Hematopoietic multipotent progenitor cell treated with erythropoietin and hydrocortisone succinate and interleukin-3 and kit ligand, for 8 days (in vitro differentiated cells): ENCODE measurements around the gene LGR4.
A peak's percentile ranks its signal among the peaks of the same experiment; 100 is the strongest.

ENCODE experiments used
- DNase-seq: peaks from one replicate; pipeline ENCODE4 v3.0.0-alpha.2; 2015

Gene LGR4

DNA sequence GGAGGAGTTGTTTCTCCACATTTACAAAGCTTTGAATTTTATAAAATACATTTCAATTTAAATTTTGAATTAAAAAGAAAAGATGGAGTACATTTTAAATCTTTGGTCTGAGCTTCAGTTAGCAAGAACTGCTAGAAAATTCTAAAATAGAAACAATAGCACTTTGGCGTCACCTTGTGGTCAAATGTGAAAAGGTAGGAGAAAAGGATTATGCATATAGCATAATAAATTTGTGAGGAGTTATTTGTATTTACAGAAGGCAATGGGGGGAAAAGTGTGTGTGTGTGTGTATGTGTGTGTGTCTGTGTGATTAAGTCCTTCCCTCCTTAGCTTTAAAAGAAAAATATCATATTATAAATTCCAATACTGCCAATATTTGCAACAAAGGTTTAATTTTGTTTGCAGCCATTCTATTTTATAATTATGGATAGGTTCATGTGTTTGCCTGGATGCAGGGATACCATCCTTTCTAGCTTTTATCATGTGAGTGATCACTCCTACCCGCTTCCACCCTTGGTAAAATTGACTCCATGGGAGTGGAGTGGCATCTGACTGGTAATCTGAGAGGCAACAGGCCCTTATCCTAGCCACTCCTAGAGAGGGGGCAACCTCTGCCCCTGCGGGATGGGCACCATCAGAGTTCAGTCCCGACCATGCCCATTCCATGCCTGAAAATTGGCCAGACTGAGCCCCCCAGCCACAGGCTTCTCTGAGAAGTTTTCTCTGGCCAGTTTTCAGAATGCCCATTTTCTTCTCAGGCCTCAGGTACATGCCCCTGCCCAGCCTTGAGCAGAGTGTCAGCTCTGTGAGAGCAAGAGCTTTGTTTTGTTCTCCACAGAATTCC, 13.6 kb upstream of the LGR4 start:
- DNase-seq, result peak; percentile 83

DNA sequence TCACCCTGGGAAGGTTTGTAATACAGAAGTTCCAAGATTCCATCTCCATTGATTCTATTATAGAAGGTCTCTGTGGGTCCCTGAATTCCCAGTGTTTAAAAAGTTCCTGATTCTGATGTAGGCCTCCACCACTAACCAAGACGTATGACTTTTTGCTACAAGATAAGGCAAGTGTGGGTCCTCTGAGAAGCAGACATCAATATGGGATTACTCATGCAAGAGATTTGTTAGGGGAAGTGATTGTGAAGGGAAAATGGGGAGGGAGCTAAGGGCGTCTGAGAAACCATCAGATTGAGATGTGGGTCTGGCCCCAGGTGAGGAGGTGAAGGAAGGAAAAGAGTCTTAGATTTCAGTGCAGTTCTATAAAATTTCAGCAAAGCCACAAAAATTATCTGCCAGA, 10.2 kb upstream of the LGR4 start:
- no peak for DNase-seq

DNA sequence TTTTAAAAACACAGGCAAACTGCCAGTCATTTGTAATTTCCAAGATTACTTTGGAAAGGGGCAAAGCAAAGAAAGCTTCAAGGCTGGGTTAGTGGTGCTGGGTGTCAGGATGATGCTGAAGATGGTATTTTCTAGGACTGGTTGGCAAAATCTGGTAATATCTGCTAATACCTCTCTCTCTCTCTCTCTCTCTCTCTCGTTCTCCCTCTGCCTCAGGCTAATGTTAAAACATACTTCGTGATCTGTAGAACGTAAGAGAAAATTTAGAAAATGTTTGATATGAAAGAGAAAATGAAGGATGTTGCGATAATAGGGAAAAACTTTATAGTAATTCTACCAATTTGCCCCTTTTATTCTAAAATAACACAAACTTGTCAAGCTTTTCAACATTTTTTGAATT, 9.4 kb upstream of the LGR4 start:
- DNase-seq, result no peak

DNA sequence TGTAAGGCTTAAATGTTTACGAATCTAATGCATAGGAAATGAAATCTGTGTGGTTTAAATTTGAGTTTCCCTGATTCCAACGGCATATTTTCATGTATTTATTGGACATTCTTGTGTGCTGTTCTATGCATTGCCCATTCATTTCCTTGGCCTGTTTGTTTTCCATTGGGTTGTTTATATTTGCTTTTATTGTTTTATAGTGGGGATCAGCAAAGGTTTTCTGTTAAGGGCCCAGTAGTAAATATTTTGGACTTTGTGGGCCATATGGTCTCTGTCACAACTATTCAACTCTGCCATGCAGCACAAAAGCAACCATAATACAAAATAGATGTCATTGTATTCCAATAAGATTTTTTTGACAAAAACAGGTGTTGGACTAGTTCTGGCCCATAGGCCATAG, 5.2 kb upstream of the LGR4 start:
- no peak for DNase-seq

DNA sequence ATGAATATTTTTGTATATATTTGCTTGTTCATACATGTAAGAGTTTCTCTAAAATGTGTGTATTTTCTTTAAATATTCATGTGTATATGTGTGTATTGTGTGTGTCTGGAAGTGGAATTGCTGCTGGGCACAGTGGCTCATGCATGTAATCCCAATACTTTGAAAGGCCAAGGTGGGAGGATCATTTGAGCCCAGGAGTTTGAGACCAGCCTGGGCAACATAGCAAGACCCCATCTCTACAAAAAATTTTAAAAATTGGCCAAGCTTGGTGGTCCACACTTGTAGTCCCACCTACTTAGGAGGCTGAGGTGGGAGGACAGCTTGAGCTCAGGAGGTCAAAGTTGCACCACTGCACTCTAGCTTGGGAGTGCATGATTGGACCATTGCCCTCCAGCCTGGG, 4.7 kb upstream of the LGR4 start:
- no peak for DNase-seq

DNA sequence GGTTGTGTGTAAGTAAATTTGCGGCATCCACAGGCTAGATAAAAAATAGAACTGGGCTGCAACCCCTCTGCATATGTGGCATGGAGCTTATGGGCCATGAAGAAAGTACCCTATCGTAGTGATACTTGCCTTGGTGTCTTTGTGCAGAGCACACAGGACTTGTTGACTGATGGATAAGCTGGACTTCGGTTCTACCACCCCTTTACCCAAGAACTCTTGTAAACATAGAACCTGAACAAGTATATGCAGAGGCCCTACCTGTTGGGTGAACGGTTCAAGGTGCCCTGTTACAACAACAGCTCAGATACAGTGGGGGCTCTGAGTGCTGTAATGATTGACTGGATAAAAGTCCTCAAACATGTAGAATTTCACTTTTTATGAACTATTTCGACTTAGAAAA, 3.0 kb upstream of the LGR4 start:
- no peak for DNase-seq

DNA sequence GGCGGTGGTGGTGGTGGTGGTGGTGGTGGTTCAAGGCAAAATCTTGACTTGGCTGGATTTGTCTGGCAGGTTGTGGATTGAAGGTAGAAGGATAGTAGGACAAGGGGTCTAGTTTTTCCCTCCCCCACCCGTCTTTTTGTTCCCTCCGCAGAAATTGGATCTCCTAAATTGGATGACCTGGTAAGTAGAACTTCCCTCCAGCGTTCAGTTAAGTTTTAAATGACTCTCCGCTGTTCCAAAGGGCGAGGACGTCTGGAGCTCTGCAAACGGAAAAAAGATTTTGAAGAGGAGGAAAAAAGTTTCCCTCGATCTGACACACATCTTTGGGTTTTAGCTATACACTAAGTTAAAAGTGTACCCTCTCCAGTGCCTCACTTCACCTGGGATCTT, 422 bp upstream of the LGR4 start:
- DNase-seq, result no peak

DNA sequence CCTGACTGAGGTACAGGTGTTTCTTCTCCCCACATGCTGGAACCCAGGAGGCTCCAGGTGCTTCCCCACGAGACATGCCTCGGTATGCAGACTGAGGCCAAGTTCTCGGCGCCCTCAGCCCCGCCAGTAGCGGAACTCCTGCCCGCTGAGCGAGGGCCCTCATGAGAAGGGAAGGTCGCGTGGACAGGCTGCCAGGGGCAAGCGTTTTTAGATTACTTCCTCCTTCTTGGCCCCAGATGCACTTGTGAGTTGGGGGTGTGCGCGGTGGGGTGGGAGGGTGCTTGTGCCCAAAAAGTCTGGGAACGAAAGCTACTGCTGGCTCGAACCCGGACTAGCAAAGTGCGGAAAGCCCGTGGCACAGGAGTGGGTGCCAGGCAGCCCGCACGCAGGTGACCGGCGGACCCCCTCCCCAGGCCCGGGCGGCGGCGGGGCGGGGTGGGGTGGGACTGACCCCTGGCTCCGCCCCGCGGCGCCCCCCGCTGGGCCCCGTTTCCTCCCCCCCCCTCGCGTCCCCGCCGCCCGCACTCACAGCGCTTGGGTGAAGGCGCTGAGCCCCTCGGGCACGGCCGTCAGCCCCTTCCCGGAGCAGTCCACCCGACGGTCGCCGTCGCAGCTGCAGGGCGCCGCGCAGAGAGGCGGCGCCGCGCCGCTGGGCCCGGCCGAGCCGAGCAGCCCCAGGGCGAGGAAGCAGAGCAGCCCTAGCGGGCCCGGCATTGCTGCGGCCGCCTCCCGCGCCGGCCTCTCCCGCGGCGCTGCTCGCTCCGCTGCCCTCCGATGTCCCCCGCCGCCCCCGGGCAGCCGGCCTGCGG, 797 bp downstream of the LGR4 start:
- peak; percentile 14 for DNase-seq

DNA sequence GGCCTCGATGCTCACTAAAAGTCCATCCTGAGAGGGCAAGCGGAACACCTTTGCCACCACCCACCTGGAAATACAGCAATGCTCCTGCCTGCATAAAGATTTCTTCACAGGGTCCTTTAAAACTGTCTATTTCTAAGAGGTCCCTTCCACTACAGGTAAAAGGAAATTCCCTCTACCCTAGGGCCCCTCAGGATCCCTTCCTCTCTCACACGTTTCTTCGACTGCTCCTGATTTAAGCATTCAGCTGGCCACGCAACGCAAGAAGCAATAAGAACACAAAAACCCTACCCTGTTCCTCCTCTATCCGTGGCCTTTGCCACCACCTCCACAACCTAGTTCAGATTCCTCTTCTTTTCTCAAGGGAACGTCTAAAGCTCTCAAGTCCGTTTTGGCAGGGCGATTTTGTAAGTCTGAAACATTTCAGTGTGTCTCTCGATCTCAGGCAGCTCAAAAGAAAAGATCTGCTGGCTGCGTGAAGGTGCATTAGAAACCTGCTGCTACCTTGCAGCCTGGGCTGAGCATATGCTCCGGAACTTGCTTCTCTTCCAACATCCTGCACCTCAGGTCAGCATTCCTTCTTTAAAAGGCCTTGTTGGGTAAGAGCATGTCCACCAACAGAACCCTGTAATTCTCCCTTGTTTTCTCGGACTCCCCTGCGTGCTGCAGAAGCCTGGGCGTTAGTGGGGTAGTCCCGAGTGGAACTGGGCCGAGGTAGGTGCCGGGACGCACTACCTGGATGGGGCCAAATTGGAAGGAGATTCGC, 1.6 kb downstream of the LGR4 start:
- peak; percentile 11 for DNase-seq

DNA sequence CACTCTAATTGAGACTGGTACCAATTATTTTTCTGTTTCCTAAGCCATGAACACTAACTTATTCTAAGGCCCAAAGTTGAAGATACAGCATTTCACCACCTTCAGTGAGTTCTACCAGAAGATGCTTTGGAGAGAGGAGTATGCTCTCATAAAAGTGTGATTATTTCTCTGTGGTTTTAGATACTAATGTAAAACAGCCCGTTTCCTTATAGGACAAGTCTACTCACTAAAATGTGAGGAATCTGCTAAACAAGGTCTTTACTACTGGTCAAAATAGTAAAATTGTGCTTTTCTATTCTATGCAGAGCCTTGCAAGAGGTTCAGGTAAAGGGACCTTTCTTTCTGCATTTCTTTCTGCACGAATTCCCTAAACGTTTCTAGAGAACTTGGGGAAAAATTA, 2.4 kb downstream of the LGR4 start:
- DNase-seq, result no peak

DNA sequence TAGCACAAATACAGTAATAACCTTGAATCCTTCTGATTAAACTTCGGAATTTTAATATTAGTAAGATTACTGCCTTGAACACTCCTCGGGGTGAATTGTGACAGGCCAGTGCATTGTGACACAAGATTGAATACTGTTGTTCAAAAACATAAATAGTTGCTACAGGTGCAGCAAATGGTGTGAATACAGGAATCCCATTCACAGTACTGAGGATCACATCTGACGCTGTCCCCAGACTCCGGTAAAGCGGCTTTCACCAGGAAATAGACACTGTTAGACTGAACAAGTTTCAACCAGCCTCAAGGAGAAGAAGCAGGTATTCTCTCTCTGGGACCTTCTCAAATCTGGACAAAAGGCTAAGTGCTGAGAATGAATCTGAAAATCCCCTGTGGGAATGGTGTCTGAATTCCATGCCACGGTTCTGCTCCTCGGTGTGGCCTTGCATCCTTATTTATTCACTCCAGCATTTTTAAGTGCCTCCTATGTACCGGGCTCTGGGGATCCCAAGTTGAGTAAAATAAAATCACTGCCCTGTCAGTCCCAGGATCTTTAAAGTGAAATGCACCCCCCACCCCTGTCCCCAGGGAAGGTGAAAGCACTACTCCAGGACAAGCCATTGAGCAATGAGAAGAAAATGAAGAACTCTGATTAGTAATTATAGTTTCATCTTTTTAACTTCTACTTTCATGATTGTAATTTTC, 3.4 kb downstream of the LGR4 start:
- DNase-seq, result no peak

DNA sequence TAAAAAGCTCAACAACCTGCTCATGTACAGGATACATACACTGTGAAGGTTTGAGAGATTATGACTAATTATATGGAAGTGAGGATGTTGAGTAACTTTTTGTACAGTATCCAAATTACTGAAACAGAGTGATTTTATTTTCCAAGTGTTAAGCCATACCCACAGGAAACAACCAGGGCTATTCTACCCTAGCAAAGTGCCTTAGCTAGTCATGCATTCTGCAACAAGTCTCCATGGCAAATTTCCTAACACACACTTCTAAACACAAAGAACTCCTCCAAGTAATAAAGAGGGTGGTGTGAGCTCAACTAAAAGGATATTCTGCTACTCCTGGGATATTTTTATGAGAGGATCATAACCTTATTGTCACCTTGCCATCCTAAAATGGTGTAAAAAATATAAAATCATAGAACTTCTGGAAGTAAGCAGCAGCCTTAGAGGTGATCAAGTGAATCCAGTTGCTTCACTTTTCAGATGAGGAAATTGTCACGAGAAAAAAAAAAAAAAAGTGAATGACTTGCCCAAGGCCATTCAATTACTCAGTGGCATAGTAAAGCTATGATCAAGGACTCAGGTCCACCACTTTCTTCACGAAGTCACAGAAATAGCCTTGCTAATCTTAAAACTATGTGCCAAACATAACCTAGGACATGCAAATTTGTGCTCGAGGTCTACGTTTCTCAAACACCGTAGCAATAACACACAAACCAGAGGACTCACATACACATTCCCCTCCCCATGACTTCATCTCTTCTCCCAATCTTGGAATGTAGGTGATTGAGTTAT, 4.2 kb downstream of the LGR4 start:
- DNase-seq, result no peak

DNA sequence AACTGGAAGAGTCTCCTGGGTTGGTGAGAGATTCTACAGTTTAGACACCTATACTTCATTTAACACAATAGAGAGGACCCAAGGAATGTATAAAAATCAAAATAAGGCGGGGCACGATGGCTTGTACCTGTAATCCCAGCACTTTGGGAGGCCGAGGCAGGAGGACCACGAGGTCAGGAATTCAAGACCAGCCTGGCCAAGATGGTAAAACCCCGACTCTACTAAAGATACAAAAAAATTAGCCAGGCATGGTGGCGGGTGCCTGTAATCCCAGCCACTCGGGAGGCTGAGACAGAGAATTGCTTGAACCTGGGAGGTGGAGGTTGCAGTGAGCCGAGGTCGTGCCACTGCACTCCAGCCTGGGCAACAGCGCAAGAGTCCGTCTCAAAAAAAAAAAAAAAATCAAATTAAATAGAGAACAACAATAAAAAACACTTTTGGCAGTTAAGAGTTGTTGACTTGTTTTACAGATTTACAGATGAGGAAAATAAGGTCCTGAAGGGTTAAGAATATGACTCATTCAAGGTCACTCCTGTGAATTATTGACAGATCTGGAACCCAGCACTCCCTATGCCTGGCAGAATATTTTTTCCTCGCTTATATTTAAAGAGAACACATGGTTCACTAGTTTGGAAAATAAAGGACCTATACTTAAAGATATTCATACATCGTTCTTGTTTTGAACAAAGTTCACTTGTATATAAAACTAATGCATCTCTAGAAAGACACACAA, 5.2 kb downstream of the LGR4 start:
- no peak for DNase-seq

DNA sequence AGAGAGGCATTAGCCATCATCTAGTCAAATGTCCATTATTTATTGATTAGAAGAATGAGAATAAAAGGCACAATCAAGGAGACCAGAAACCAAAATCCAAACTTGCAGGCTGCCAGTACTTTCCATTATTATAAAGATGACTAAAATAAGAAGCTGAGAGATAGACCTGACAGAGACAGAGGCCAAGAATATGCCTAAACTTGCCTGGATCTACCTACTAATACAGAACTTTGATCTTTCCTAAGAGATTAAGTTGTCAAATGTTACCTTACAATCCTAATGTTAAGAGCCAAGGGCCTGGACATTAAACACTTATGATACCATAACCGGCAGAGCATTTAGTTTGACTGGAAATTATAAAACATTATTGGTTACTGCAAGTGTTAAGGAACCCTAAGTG, 6.2 kb downstream of the LGR4 start:
- no peak for DNase-seq

DNA sequence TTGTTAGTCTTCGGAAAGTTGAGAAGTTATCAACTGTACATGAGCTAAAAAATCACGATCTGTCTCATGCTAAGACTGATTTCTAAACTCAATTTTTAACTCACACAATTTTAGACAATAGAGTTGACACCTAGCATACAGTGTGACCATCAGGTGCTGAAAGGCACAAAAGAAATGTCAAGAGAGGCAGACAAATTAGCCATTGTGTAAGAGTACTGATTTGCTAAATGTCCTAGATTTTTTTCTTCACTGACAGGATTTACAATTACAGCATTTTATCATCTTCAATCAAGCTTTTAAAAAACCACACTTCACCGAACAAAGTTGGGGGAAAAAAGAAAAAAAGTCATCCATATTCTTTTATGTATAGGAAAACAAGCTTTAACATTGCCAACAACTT, 7.0 kb downstream of the LGR4 start:
- no peak for DNase-seq

DNA sequence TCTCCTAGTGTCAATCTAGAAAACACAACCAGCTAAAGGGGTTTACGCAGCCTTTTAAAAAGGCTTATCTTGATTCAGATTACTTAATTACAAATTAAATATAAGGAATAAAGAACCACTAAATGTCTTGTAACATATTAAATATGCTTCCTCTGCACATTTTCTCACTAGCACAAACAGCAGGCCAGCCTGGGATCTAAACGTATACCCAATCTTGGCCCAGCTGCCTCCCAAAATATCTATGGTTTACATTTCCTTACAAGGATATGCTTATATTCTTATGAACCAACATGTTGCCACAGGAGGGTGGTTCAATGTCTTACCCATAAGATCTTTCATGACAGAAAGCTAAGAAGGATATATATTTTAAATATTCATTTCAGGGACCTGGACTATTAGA, 7.7 kb downstream of the LGR4 start:
- DNase-seq, result no peak

DNA sequence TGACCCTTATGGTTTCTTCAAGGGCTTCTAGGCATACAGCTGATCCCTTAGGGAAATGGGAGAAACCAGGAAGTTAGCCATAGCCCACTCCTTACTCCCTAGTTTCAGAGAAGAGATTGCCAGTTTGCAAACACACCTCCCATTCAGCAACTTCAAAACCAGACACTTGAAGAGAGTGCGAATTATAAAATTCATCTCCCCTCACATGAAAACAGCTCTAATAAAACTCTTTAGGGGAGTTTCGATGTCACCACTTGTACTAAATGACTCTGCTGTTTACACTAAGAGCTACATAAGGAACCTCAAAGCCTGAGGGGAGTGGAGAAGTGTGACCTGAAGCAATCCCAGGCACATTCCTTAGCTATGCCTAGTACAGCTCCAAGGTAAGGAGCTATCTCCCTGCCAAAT, 8.3 kb downstream of the LGR4 start:
- DNase-seq, result no peak

DNA sequence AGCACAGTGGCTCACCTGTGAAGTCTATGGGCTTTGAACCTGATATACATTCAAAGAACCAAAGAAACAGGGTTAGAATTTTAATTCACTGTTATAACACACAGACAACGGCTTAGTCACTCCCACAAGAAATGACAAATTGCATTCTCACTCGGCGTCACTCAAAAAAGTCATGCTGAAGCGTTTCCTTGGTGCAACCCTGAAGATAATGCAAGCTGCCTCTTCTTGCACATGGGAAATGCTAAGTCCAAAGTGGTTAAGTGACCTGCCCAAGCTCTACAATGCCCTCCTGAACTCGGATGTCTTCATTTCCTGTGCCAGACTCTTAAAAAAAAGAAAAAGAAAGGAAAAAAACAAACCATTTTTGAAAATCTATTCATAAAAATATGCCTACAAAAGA, 10.0 kb downstream of the LGR4 start:
- no peak for DNase-seq

DNA sequence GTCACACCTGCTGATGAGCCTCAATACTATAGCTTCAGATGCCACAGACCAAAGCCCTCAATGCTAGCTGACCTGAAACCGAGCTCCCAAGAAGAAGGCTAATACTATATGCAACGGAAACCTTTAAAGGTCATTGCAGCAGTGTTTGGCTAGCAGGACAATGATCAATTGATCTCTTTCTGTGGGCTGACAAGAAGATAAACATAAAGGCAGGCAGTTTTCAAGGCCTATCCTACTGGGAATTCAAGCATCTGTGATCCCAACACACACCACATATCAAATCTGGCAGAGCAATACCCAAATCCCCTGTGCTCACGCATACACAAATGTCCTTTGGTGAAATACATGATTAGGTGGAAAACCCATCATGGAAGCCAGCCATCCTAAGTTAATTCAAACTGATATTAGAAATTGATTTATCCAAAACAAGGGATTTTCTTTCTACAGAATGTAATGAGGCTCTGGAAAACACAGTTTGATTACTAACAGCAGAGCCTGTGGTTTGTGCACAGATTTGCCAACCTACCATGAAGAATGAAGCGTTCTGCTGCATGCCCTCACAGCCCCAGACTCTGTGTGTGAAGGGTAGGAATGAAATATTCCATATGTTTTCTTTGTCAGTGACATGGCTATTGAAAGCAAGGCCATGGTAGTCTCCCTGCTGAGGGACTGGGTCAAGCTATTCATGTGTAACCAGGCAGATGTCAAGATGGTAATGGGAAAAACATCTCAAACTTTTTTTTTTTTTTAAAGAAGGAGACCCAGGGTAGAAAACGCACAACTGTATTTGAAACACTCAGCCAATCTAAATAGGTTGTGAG, 12.2 kb downstream of the LGR4 start:
- DNase-seq, result no peak

DNA sequence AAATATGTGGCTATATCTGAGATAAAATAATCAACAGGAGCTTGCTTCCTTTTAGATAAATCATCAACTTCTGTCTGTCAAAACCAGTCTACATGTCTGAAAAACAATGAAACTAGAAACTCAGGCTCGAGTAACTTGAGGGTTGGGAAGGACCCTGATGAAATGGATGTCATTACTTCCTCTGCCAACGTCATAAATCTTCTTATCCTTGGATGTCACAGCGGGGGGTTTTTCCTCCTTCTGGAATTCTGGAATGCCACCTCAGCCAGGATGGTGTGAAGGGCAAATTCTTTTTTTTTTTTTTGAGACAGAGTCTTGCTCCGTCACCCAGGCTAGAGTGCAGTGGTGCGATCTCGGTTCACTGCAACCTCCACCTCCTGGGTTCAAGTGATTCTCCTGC, 13.4 kb downstream of the LGR4 start:
- no peak for DNase-seq

DNA sequence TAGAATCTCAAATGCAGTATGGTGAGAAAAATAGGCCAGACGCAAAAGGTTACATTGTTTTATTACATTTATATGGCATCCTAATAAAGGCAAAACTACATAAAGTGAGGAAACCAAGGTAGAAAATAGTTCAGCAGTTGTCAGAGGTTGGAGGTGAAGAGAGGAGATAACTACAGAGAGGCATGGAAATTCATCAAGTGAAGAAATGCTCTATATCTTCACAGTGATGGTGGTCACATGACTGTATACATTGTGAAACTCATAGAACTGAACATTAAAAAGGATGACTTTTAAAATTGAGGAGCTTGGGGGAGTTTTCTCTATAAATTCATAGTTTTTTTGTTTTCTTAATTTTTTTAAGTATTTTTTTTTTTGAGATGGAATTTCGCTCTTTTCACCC, 14.4 kb downstream of the LGR4 start:
- no peak for DNase-seq
